ENCODE measurements around the gene TNFAIP3.
"Not testable (repeated sequence)": the region's sequence is repeated elsewhere in the genome, so short reads cannot be mapped to it uniquely, and the experiment has no call there.

Gene TNFAIP3

DNA sequence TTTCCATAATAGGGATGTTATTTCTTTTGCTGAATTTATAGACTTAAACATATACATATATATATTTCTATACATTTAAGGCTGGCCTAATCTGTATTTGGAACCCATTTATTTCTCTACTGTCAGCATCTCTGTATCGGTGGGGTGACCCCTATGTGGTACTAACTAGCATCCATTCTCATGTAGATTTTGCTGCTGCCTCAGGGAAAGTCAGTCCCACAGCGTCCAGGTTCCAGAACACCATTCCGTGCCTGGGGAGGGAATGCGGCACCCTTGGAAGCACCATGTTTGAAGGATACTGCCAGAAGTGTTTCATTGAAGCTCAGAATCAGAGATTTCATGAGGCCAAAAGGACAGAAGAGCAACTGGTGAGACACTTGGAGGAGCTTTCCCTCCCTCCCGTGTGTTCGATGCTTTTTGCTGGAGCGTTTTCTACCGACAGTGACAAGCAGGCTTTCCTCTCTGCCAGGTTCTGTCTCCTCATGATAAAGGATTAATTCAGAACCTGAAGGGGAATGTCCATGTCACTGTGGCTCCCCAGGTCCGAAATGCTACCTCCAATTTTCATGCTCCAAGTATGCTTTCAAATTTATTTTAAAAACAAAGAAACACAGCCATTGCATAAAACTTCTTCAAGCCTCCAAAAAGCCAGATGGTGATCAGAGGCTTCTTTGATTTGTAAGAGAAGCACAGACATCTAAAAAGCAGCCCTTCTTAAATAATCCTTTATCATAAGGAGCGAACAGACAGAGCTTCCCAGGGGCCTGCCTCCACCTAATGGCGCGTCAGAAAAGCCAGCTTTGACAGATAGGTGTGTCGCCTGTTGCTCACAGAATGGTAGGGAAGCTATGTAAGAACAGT is 13.1 kb downstream of the TNFAIP3 start:
- no peak for DNase-seq

DNA sequence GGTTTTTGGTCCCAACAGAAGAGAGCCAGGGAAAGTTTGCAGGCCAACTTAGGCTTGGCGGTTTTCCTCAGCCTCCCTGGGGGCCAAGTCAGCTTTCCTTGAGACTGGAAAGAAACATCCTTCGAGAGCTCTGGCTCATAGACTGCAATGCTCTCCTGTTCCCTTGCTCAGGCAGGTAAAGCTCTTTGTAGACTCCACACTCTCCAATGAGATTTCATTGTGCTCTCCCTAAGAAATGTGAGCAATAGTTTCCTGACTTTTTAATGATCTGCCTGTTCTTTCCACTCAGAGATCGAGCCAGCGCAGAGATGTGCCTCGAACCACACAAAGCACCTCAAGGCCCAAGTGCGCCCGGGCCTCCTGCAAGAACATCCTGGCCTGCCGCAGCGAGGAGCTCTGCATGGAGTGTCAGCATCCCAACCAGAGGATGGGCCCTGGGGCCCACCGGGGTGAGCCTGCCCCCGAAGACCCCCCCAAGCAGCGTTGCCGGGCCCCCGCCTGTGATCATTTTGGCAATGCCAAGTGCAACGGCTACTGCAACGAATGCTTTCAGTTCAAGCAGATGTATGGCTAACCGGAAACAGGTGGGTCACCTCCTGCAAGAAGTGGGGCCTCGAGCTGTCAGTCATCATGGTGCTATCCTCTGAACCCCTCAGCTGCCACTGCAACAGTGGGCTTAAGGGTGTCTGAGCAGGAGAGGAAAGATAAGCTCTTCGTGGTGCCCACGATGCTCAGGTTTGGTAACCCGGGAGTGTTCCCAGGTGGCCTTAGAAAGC is 13.9 kb downstream of the TNFAIP3 start:
- DNase-seq = no peak

DNA sequence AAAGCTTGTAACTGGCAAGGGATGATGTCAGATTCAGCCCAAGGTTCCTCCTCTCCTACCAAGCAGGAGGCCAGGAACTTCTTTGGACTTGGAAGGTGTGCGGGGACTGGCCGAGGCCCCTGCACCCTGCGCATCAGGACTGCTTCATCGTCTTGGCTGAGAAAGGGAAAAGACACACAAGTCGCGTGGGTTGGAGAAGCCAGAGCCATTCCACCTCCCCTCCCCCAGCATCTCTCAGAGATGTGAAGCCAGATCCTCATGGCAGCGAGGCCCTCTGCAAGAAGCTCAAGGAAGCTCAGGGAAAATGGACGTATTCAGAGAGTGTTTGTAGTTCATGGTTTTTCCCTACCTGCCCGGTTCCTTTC is 14.4 kb downstream of the TNFAIP3 start:
- no peak for DNase-seq

- no peak for DNase-seq
Observed at GRCh38 chr6:137882225-137882961, 15.3 kb downstream of the TNFAIP3 start.

GRCh38 chr6:137883400-137884148 is 16.5 kb downstream of the TNFAIP3 start:
- no peak for DNase-seq

GRCh38 chr6:137884149-137884909 is 17.3 kb downstream of the TNFAIP3 start:
- DNase-seq = no peak

GRCh38 chr6:137884910-137885229 is 17.8 kb downstream of the TNFAIP3 start:
- not testable (repeated sequence) for DNase-seq

DNA sequence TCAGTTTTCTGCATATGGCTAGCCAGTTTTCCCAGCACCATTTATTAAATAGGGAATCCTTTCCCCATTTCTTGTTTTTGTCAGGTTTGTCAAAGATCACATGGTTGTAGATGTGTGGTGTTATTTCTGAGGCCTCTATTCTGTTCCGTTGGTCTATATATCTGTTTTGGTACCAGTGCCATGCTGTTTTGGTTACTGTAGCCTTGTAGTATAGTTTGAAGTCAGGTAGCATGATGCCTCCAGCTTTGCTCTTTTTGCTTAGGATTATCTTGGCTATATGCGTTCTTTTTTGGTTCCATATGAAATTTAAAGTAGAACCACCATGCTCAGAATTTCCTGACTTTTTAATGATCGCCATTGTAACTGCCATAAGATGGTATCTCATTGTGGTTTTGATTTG is 19.2 kb downstream of the TNFAIP3 start:
- not testable (repeated sequence) for DNase-seq

GRCh38 chr6:137890983-137891537 is 24.0 kb downstream of the TNFAIP3 start:
- no peak for DNase-seq

- no peak for DNase-seq
Observed at GRCh38 chr6:137892271-137892708, 25.2 kb downstream of the TNFAIP3 start.

GRCh38 chr6:137893181-137893580 is 26.1 kb downstream of the TNFAIP3 start:
- no peak for DNase-seq

- no peak for DNase-seq
Observed at GRCh38 chr6:137893726-137894125, 26.7 kb downstream of the TNFAIP3 start.

GRCh38 chr6:137894378-137894777 is 27.3 kb downstream of the TNFAIP3 start:
- DNase-seq = not testable (repeated sequence)

DNA sequence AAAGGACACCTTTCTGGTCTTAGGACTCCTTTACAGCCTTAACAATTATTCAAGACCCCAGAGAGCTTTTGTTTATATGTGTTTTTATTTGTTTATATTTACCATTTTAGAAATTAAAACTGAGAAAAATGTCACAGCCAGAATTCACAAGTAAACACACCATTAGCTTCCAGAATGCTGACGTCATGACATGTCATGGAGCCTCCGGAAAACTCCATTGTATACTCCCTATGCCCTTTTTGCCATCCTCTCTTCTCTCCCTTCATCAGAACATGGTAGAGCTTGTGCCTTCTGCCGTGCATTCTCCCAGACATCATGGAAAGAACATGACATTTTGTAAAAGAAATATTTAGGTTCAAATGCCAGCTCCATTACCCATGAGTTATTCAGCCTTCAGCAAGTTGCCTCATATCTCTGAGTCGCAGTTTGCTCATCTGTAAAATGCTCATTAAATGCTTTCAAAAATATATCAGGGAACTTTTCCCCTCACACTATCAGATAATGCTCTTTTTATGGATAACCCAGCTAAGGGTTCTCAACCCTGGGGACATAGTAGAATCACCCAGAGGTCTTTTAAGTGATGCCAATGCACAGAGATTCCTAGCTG is 27.8 kb downstream of the TNFAIP3 start:
- no peak for DNase-seq

DNA sequence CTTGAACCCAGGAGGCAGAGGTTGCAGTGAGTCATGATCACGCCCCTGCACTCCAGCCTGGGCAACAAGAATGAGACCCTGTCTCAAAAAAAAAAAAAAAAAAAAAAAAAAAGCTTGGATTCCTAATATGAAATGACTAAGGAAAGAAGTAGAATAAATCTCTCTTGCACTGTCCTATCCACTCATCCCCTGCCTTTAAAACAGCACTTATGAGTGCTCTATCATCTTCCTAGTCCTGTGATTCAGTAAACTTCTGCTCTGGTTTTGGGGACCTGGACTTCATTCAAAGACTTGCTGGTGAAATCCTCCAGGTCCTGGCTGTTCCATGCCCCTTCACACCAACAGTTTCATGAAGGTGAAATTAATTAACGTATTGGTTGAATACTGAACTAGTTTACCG is 29.6 kb downstream of the TNFAIP3 start:
- DNase-seq = no peak

- no peak for DNase-seq
Observed at GRCh38 chr6:137900815-137901214, 33.8 kb downstream of the TNFAIP3 start.

- no peak for DNase-seq
Observed at GRCh38 chr6:137901454-137901853, 34.4 kb downstream of the TNFAIP3 start.

GRCh38 chr6:137902699-137903098 is 35.6 kb downstream of the TNFAIP3 start:
- no peak for DNase-seq

DNA sequence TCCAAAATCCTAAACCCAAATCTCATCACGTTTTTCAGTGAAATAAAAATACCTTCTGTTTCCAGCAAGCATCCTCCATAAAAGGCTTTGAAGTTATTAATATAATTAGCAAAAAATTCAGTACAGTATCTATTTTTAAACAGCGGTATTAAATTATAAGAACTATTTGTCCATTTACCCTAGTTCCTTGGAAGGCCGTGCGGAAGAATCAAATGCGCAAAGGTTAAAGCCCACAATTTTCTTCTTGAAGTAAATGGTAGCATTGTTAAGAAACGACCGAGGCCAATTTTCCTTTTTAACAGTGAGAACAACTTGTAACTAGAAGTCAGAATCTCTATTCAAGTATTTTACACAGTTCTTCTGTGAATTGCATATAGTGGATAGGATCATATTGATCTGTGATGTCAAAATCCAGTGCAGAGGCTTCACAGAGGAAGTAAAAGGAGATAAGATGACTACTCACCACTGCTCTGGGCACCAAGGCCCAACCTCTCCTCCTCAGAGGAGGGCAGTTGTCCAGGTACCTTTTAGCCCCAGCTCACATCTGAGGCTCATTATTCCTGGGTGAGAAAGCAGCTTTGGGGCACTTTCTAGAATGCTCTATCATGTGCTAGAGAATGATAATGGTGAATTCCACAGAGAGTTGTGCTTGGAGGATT is 36.3 kb downstream of the TNFAIP3 start:
- DNase-seq = no peak

DNA sequence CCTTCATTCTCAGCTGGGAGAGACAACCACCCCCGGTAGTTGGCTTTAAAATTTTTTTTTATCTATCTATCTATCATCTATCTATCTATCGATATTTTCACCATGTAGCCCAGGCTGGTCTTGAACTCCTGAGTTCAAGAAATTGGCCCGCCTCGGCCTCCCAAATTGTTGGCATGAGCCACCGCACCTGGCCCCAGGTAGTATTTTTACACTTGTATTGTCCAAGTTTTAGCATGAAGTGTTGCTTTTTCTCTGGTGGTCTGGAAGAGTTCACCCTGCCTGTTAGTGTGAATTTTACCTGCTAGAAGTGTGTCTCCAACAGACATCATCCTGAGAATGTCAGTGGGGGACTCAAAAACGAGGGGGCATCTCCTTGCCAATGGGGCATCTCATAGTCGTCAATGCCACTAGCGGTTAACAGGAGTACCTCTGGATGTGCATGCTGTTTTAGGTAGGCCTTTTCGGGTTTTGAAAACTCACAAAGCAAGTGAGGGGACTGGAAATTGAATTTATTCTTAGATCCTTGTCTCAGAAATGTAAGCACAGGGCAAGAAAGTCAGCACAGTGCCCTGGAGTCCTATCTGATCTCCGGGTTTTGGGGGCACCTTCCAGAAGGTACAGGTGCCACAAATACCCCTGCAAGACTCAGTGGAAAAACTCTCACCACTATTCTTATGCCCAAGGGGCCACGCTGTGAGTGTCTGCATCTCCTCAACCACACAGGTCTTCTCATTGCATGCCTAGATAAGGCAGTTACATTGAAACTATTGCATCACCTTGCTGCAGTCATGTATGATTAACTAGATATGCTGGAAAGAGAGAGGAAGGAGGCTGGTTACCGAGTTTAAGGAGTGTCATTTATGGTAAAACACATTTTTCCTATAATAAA is 37.1 kb downstream of the TNFAIP3 start:
- no peak for DNase-seq

All from NCI-H146 (cell line).